ENCODE data around the gene SPEM1.

Gene SPEM1

GRCh38 chr17:7406235-7406825 lies 13.8 kb upstream of the SPEM1 start:
- in situ Hi-C loops (cut with MboI; ENCODE audit: low sequenced_read_pairs) = no loop called here
- H3K27me3 ChIP-seq (ENCODE audit: low read depth) = no peaks in the 10 kb centered on the region
- H3K9me3 ChIP-seq = no peaks in the 10 kb centered on the region
- H3K4me1 ChIP-seq = peaks cover 6% of the 10 kb centered on the region
- DNase-seq (ENCODE audit: low spot score in 2 of 2) = peak in 1 of 2 experiments; percentile 26
- peaks cover 14% of the 10 kb centered on the region for H3K36me3 ChIP-seq (replicated peaks)
- H3K4me3 ChIP-seq = peak overlapping the region; percentile 69

- in situ Hi-C loops (cut with MboI; ENCODE audit: low sequenced_read_pairs) = no loop called here
- H3K4me3 ChIP-seq = no peak overlapping the region
- peaks cover 12% of the 10 kb centered on the region for H3K36me3 ChIP-seq (replicated peaks)
- H3K4me1 ChIP-seq = peaks cover 6% of the 10 kb centered on the region
- no peak for DNase-seq (ENCODE audit: low spot score in 2 of 2)
- no peaks in the 10 kb centered on the region for H3K9me3 ChIP-seq
- H3K27me3 ChIP-seq (ENCODE audit: low read depth) = no peaks in the 10 kb centered on the region
These were observed 13.0 kb upstream of the SPEM1 start for GRCh38 chr17:7407082-7407481.

GRCh38 chr17:7407485-7408251 lies 12.5 kb upstream of the SPEM1 start, which contains the start of gene NLGN2:
Gene NLGN2, plus strand, starts transcription at chr17:7407845. Its CDS starts 411 bp downstream, at chr17:7408256.
- Histone ChIP-seq H3K36me3 (replicated peaks) (peaks cover 10% of the 10 kb centered on the region), H3K4me3 (no peak within 1 kb of the TSS), H3K9me3 (no peaks in the 10 kb centered on the region), H3K4me1 (peaks cover 5% of the 10 kb centered on the region), H3K27me3 (ENCODE audit: low read depth) (no peaks in the 10 kb centered on the region)
- DNase-seq (ENCODE audit: low spot score in 2 of 2) = no peak
- in situ Hi-C loops (cut with MboI; ENCODE audit: low sequenced_read_pairs) = no loop called here

- no peak overlapping the region for H3K4me3 ChIP-seq
- peaks cover 9% of the 10 kb centered on the region for H3K36me3 ChIP-seq (replicated peaks)
- no peaks in the 10 kb centered on the region; the same call in 1 of the 2 replicates for H3K4me1 ChIP-seq
- no peak for DNase-seq (ENCODE audit: low spot score in 2 of 2)
- H3K27me3 ChIP-seq (ENCODE audit: low read depth) = no peaks in the 10 kb centered on the region
- in situ Hi-C loops (cut with MboI; ENCODE audit: low sequenced_read_pairs) = no loop called here
- no peaks in the 10 kb centered on the region for H3K9me3 ChIP-seq
These were observed 11.8 kb upstream of the SPEM1 start for GRCh38 chr17:7408252-7408727.

DNA sequence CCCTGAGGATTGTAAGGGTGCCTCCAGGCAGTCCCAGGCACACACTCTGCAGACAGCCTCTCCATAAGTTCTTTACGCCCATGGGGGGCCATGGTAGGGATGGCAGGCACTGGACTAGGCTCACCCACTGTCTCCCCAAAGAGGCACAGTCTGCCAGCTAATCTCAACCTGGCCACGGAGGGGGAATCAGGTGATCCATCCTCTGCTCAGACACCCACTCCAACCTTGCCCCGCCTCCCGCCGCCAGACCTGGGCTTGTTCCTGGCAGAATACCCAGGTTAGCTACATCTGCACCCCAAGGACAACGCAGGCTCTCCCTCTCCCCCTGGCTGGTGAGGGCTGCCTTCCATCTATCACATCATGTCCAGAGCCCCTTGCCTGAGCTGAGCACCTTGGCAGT lies 11.3 kb upstream of the SPEM1 start:
- no peaks in the 10 kb centered on the region for H3K9me3 ChIP-seq
- peaks cover 9% of the 10 kb centered on the region for H3K36me3 ChIP-seq (replicated peaks)
- H3K27me3 ChIP-seq (ENCODE audit: low read depth) = no peaks in the 10 kb centered on the region
- in situ Hi-C loops (cut with MboI; ENCODE audit: low sequenced_read_pairs) = no loop called here
- no peak overlapping the region for H3K4me3 ChIP-seq
- DNase-seq (ENCODE audit: low spot score in 2 of 2) = no peak
- no peaks in the 10 kb centered on the region; the same call in 1 of the 2 replicates for H3K4me1 ChIP-seq

- no peaks in the 10 kb centered on the region; the same call in 1 of the 2 replicates for H3K4me1 ChIP-seq
- in situ Hi-C loops (cut with MboI; ENCODE audit: low sequenced_read_pairs) = no loop called here
- no peaks in the 10 kb centered on the region for H3K9me3 ChIP-seq
- no peak overlapping the region for H3K4me3 ChIP-seq
- no peak for DNase-seq (ENCODE audit: low spot score in 2 of 2)
- peaks cover 9% of the 10 kb centered on the region for H3K36me3 ChIP-seq (replicated peaks)
- H3K27me3 ChIP-seq (ENCODE audit: low read depth) = no peaks in the 10 kb centered on the region
These were observed 10.4 kb upstream of the SPEM1 start for GRCh38 chr17:7409716-7410115.

DNA sequence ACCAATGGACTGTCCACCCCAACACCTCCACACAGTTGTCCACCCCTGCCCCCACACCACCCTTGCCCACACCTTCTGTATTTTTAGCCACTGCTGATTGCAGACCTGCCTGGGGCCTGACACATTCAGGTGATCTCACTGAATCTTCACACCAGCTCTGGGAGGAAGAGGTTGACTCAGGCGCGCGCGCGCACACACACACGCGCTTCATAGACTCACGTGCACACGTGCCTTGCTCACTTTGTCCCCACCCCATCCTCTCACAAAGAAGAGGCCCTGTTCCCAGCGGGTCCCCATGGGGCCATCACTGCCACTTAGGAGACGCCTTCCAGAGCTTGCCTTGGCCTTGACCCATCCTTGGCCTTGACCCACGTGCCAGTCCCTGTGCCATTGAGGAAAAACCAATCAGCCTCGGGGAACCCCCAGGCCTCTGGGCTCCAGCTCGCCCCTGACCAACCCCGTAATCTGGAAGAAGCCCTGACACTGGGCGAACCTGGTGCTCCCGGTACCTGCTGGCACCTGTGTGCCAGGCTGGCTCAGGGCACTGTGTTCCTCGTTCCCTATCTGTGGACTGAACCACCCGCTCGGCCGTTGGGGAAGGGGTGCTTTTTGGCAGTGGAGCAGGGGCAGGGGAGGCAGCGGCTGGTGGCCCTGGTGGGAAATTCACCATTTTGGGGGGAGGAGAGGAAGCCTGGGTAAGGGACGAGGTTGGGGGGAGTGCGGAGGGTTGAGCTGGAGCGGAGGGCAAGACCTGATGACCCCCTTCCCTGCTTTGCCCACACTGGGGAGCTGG lies 9.3 kb upstream of the SPEM1 start:
- peaks cover 15% of the 10 kb centered on the region for H3K36me3 ChIP-seq (replicated peaks)
- H3K9me3 ChIP-seq = no peaks in the 10 kb centered on the region
- no peak for DNase-seq (ENCODE audit: low spot score in 2 of 2)
- H3K27me3 ChIP-seq (ENCODE audit: low read depth) = no peaks in the 10 kb centered on the region
- H3K4me3 ChIP-seq = no peak overlapping the region
- in situ Hi-C loops (cut with MboI; ENCODE audit: low sequenced_read_pairs) = no loop called here
- no peaks in the 10 kb centered on the region; the same call in 1 of the 2 replicates for H3K4me1 ChIP-seq

DNA sequence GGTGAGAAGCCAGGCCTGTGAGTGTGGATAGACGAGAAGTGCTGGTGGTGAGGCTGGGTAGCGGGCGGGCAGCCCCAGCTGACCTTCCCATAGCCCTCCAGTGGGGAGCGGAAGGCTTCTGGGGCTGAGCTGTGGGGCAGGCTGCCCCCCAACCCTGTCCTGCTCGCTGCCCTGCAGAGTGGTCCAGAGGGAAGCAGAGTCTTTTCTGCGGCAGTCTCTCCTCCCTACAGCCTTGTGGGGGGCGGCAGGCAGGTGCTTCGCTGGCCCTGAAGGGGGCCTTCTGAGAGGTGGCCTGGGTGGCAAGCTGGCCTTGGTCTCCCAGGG lies 8.7 kb upstream of the SPEM1 start:
- no peak for DNase-seq (ENCODE audit: low spot score in 2 of 2)
- in situ Hi-C loops (cut with MboI; ENCODE audit: low sequenced_read_pairs) = no loop called here
- no peak overlapping the region for H3K4me3 ChIP-seq
- H3K36me3 ChIP-seq (replicated peaks) = peaks cover 15% of the 10 kb centered on the region
- H3K9me3 ChIP-seq = no peaks in the 10 kb centered on the region
- H3K27me3 ChIP-seq (ENCODE audit: low read depth) = no peaks in the 10 kb centered on the region
- no peaks in the 10 kb centered on the region for H3K4me1 ChIP-seq

- Histone ChIP-seq H3K9me3 (no peaks in the 10 kb centered on the region), H3K36me3 (replicated peaks) (peaks cover 15% of the 10 kb centered on the region), H3K27me3 (ENCODE audit: low read depth) (no peaks in the 10 kb centered on the region), H3K4me1 (no peaks in the 10 kb centered on the region), H3K4me3 (no peak overlapping the region)
- in situ Hi-C loops (cut with MboI; ENCODE audit: low sequenced_read_pairs) = no loop called here
- no peak for DNase-seq (ENCODE audit: low spot score in 2 of 2)
These were observed 6.7 kb upstream of the SPEM1 start for GRCh38 chr17:7413346-7413985.

- Histone ChIP-seq H3K27me3 (ENCODE audit: low read depth) (no peaks in the 10 kb centered on the region), H3K4me1 (no peaks in the 10 kb centered on the region), H3K36me3 (replicated peaks) (peaks cover 10% of the 10 kb centered on the region), H3K4me3 (no peak overlapping the region), H3K9me3 (no peaks in the 10 kb centered on the region)
- in situ Hi-C loops (cut with MboI; ENCODE audit: low sequenced_read_pairs) = no loop called here
- DNase-seq (ENCODE audit: low spot score in 2 of 2) = no peak
These were observed 5.3 kb upstream of the SPEM1 start for GRCh38 chr17:7414837-7415236.

DNA sequence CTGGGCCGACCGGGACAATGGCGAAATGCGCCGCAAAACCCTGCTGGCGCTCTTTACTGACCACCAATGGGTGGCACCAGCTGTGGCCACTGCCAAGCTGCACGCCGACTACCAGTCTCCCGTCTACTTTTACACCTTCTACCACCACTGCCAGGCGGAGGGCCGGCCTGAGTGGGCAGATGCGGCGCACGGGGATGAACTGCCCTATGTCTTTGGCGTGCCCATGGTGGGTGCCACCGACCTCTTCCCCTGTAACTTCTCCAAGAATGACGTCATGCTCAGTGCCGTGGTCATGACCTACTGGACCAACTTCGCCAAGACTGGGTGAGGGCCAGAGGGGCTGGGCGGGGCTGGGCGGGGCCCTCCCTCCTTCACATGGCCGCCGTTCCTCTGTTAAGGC lies 4.3 kb upstream of the SPEM1 start:
- no peak for DNase-seq (ENCODE audit: low spot score in 2 of 2)
- H3K36me3 ChIP-seq (replicated peaks) = peaks cover 5% of the 10 kb centered on the region; the same call in 1 of the 2 replicates
- H3K27me3 ChIP-seq (ENCODE audit: low read depth) = no peaks in the 10 kb centered on the region
- in situ Hi-C loops (cut with MboI; ENCODE audit: low sequenced_read_pairs) = no loop called here
- no peak overlapping the region for H3K4me3 ChIP-seq
- H3K9me3 ChIP-seq = no peaks in the 10 kb centered on the region
- H3K4me1 ChIP-seq = no peaks in the 10 kb centered on the region

DNA sequence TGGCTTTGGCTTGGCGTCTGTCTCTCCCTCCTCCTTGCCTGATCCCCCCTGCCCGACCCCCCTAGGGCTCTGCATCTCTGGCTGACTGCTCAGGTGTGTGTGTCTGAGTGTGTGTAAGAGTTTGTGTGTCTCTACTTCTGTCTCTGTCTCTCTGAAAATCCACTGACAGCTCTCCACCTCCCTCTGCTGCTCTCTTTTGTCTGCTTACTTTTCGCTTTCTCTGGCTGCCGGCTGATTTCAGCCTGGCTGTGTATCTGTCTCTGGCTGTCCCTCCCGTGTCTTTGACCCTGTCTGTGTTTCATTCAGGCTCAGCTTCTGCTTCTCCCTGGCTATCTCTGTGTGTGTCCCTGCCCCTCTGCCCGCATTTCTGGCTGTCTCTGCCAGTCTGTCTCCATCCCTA lies 3.8 kb upstream of the SPEM1 start:
- H3K36me3 ChIP-seq (replicated peaks) = peaks cover 5% of the 10 kb centered on the region; the same call in 1 of the 2 replicates
- no peaks in the 10 kb centered on the region for H3K27me3 ChIP-seq (ENCODE audit: low read depth)
- in situ Hi-C loops (cut with MboI; ENCODE audit: low sequenced_read_pairs) = no loop called here

DNA sequence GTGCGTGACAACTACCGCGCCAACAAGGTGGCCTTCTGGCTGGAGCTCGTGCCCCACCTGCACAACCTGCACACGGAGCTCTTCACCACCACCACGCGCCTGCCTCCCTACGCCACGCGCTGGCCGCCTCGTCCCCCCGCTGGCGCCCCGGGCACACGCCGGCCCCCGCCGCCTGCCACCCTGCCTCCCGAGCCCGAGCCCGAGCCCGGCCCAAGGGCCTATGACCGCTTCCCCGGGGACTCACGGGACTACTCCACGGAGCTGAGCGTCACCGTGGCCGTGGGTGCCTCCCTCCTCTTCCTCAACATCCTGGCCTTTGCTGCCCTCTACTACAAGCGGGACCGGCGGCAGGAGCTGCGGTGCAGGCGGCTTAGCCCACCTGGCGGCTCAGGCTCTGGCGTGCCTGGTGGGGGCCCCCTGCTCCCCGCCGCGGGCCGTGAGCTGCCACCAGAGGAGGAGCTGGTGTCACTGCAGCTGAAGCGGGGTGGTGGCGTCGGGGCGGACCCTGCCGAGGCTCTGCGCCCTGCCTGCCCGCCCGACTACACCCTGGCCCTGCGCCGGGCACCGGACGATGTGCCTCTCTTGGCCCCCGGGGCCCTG lies 3.0 kb upstream of the SPEM1 start:
- in situ Hi-C loops (cut with MboI; ENCODE audit: low sequenced_read_pairs) = no loop called here
- H3K36me3 ChIP-seq (replicated peaks) = peaks cover 5% of the 10 kb centered on the region; the same call in 1 of the 2 replicates
- H3K9me3 ChIP-seq = no peaks in the 10 kb centered on the region
- H3K4me3 ChIP-seq = no peak overlapping the region
- H3K4me1 ChIP-seq = no peaks in the 10 kb centered on the region
- no peaks in the 10 kb centered on the region for H3K27me3 ChIP-seq (ENCODE audit: low read depth)
- no peak for DNase-seq (ENCODE audit: low spot score in 2 of 2)

More for the DNA sequence above, 3.8 kb upstream of the SPEM1 start:
- H3K9me3 ChIP-seq = no peaks in the 10 kb centered on the region
- H3K4me1 ChIP-seq = no peaks in the 10 kb centered on the region
- no peak for DNase-seq (ENCODE audit: low spot score in 2 of 2)
- H3K4me3 ChIP-seq = no peak overlapping the region

All from HAP-1 (cell line).